Sciatic nerve (tissue), 2 donors: ENCODE data around the gene ROBO2. TPM values are rescaled to one million over a fixed set of nuclear protein-coding genes. Genes with fewer than 3 reads are reported as not detected.

Experiments
- ATAC-seq: fragments of 200-7000 bp; cut with Tn5 transposase; one replicate; pipeline ENCODE4 v1.9.1; 2020; ENCODE audit warnings: mild to moderate bottlenecking, moderate library complexity
- DNase-seq: peaks from one replicate; pipeline ENCODE4 v3.0.0-alpha.2; 2020; ENCODE audit warnings: low spot score
- intact Hi-C: fragments of 100-400 bp; cut with DNase I; formaldehyde crosslinking; loops from one replicate; pipeline ENCODE4 v1.14.2; 2022
- total RNA-seq: library from RNA; stranded (reverse); fragmentation: NEBNext Ultra II Directional; extraction: Animal tissue kit (Norgen Biotek cat#: 25700); gene quantifications from one replicate; pipeline ENCODE4 v1.2.1, GENCODE V29; 2021
- donor health status: DM: no; HTN: no; CAD: no.
- donor health status: DM: no; HTN: no; CAD: no.

ROBO2 gene
- total RNA-seq, 1 donor from 2014 or later, result 1.6 TPM

- intact Hi-C loops, result no loop called here
- no peak for ATAC-seq
- DNase-seq, result no peak
Measured at GRCh38 chr3:77571971-77572715, 532.2 kb downstream of the ROBO2 start.

- ATAC-seq, result no peak
- intact Hi-C loops, result no loop called here
- no peak for DNase-seq
Measured at GRCh38 chr3:77577264-77577663, 537.4 kb downstream of the ROBO2 start.

- DNase-seq, result no peak
- ATAC-seq, result no peak
- intact Hi-C loops, result no loop called here
Measured at GRCh38 chr3:77586216-77586615, 546.3 kb downstream of the ROBO2 start.

DNA sequence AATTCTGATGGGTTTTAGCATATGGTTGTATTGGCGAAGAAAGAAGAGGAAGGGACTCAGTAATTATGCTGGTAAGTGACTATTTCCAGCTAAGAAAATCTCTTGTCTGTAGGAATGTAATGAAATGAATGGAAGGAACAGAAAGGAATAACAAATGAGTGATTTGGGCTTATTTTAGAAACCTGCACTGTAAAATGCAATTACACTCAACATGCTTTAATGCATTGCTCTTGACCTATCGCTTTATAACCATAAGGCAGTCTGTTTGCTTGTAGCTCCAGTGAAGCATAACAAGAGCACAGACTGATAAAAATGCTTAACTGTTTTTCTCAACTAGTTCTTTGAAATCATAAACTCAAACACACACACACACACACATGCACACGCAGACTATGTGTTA lies 549.0 kb downstream of the ROBO2 start:
- intact Hi-C loops, result no loop called here
- ATAC-seq, result no peak
- no peak for DNase-seq

GRCh38 chr3:77590191-77590590 lies 550.3 kb downstream of the ROBO2 start:
- intact Hi-C loops, result no loop called here
- DNase-seq (no peak), ATAC-seq (no peak)

DNA sequence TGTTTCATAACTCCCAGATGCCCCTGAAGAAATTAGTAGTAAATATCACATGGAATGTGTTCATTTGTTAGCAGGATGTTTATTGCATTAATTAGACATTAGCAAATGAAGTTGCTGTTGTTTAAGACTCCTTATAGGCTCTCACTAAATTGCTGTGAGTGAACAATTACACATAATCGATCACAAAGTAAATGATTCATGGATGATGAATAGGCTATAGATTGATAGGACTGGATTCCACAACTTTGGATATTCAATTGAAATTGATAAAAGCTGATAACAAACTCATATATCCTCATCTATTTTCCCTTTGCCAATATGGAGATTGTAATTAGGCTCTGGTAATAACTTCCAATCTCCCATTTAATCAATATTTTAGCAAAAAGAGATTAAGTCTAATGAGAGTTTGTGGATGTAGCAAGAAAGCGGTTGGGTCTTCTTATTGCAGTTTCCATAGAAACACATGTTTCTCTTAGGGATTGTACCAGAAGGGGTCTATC lies 555.5 kb downstream of the ROBO2 start:
- no peak for ATAC-seq
- intact Hi-C loops, result no loop called here
- no peak for DNase-seq

GRCh38 chr3:77599948-77600347 lies 560.0 kb downstream of the ROBO2 start:
- no peak for DNase-seq
- intact Hi-C loops, result no loop called here
- no peak for ATAC-seq

DNA sequence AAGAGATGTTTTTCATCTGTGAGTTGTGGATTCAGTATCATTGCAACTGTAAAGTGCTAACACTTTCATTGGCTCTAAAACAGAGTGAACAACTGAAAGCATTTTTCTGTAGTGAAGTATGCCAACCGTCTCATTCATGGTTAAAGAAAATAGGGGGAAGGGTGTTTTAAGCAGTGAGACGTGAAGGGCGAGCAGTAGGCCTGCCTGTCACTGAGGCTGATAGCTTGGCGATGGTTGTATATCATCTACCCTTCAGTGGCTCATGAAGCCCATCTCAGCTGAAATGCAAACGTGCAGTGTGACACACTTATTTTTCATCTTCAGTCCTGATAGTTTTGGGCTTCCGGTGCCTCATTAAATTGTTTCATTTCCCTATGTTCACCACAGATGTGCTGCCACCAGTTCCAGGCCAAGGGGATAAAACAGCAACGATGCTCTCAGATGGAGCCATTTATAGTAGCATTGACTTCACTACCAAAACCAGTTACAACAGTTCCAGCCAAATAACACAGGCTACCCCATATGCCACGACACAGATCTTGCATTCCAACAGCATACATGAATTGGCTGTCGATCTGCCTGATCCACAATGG lies 562.0 kb downstream of the ROBO2 start:
- intact Hi-C loops, result no loop called here
- ATAC-seq (no peak), DNase-seq (no peak)

- intact Hi-C loops, result no loop called here
- DNase-seq (no peak), ATAC-seq (no peak)
Measured at GRCh38 chr3:77602722-77603121, 562.8 kb downstream of the ROBO2 start.

DNA sequence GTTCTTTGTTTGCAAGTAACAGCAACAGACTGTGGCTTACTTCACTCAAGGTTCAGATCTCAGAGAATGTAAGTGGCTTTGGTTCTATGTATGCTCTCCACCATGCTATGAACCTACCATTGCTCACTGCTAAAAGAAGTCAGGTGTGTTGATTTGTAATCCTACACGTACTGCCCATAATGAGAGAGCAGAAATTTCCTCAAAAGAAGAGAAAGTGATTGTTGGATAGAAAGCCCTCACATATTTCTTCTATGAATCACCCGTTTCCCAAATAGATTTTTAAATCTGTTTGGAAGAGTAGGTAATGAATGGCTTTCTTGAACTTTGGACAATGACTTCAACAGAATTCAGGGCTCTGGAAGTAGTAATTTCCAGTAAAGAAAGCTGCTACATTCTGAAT lies 565.4 kb downstream of the ROBO2 start:
- DNase-seq, result no peak

GRCh38 chr3:77605865-77606264 lies 566.0 kb downstream of the ROBO2 start:
- ATAC-seq (no peak), DNase-seq (no peak)
- intact Hi-C loops, result no loop called here

More for the DNA sequence above, 565.4 kb downstream of the ROBO2 start:
- ATAC-seq, result no peak
- intact Hi-C loops, result no loop called here

GRCh38 chr3:77606372-77606771 lies 566.5 kb downstream of the ROBO2 start:
- DNase-seq (no peak), ATAC-seq (no peak)

DNA sequence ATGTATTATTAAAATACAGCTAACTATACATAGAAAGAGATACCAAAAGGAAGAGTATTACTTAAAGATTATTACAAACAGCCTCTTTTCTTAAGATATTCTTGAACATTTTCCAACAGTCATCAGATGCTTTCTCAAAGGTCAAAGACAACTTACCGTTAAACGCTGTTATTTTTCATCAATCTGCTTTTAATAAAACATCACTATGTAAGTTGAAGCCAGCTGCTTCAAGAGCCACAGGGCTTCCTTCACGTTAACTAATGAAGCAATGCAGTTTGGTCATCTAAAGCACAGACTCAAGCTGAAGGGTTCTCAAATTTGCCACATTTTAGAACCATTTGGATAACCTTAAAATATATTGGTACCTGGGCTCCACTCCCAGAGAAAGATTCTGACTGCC lies 578.8 kb downstream of the ROBO2 start:
- intact Hi-C loops, result no loop called here
- DNase-seq, result no peak
- ATAC-seq, result no peak

More at GRCh38 chr3:77606372-77606771, 566.5 kb downstream of the ROBO2 start:
- intact Hi-C loops, result no loop called here

DNA sequence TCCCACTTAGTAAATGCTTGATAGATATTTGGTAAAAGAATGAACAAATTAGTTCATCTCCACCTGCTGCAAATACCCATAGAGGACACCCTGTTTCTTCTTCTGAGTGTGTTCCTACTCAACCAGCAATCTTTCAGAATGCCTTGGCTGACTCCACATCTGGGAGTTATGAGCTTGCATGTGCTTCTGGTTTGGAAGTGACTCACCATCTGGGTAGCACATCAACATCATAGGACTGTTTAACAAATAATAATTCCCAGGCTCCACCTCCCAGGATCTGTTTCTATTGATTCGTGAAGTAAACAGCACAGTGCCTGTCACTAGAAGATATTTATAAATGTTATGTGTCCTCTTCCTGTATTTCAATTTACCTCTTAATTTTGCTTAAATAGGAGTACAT lies 580.1 kb downstream of the ROBO2 start:
- DNase-seq (no peak), ATAC-seq (no peak)
- intact Hi-C loops, result no loop called here

DNA sequence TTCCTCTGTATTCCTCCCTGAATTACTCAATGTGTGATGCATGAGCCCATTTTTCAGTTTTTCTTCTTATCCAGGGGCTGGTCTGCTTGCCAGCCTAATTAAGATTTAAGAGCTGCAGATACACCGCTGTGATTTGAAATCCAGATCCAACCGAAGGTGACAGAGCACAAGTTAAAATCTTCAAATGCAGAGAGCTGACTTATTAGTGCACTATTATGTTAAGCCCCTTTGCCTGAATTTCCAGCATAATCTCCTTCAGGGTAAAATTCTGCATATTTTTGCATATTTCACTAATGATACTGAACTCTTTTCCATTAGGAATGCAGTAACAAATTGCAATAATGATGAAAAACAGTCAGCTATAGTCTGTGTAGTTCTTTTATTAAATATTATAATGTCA lies 583.6 kb downstream of the ROBO2 start:
- ATAC-seq (no peak), DNase-seq (no peak)
- intact Hi-C loops, result no loop called here

DNA sequence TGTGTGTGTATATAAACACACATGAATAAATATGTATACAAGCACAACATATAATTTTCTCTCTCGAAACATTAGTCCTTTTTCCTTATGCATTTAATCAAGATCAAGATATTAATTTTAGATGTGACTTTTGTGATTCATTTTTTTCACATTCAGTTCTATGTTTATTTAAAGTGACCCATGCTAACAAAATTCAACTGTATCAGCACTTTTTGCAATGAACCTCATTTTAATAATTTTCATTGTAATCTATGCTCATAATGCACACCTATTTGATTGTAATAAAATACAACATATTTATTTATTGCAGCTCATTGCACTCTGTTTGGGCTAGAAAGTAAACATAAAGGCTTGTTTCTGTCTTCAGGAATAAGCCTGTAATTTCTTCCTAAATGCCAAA lies 586.3 kb downstream of the ROBO2 start:
- intact Hi-C loops, result no loop called here
- no peak for ATAC-seq
- no peak for DNase-seq

DNA sequence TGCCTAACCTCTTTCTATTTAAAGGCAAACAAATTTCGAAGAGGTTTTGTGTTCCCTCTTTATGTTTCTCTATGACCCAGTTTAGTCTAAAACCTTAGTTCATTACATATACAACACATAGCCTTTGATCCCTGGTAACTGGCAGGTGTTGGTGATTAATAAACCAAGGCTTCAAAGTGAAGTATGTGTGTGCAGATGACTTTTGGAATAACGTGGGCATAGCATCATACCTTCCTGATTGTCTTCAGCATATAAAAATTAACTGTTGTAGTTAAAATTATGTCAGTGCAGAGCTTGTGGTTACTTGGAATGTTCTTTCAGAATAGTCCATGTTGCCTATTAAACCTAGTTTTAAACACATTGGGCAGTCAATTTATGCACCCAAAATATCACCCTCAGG lies 608.3 kb downstream of the ROBO2 start:
- intact Hi-C loops, result no loop called here
- no peak for DNase-seq

DNA sequence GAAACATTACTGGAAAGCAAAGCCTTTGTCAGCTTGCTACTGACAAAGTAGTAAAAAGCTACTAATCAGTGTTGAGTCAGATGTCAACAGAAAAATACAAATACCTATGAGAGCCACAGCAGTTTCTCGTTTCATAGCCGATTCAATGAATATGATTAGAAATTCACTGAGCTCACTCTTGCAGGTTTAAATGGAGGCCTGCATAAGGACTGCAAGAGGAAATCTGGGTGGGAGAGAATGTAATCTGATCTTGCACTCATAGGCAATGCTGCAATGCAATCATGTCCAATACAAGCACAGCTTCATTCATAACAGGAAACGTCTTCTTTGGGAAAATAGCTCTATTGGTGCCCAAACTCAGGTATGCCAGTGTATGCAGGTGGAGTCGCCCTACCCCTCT lies 608.8 kb downstream of the ROBO2 start:
- intact Hi-C loops, result no loop called here
- ATAC-seq, result no peak

More for the DNA sequence above, 608.3 kb downstream of the ROBO2 start:
- ATAC-seq, result no peak

GRCh38 chr3:77652624-77653023 lies 612.7 kb downstream of the ROBO2 start:
- ATAC-seq (no peak), DNase-seq (no peak)
- intact Hi-C loops, result no loop called here

More for the DNA sequence above, 608.8 kb downstream of the ROBO2 start:
- no peak for DNase-seq

DNA sequence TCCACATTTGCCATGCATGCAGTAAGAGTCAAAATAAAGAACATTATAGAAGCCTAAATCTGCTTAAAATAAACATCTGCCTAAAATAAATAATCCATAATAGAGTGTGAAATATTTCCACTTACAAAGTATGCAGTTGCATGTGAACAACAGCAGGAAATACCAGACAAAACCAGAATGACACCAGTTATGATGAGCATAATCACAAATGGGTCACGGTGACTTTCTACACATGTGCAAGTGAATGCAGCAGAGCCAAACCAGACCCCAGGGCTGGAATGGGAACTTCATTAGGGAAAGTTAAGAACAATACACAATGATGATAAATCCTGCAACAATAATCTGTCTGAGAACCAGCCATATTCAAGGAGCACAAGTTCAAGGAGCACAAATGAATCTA lies 615.5 kb downstream of the ROBO2 start:
- ATAC-seq, result no peak
- intact Hi-C loops, result no loop called here
- no peak for DNase-seq

DNA sequence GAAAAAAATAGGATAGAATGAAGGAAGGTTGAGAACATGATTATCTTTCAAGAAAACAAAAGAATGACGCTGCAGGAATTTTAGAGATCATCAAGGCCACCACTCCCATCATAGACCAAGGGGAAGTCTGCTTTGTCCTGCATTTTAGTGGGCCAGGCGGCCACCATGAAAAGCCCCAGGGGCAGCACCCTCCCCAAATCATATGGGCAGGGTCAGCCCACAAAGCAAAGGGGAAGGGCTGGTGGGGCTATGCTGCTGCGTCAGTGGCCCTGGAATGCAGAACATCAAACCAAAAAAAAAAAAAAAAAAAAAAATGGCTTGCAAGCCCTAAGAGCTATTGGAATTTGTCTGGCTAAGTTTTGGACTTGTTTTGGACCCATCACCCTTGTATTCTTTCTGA lies 620.8 kb downstream of the ROBO2 start:
- intact Hi-C loops, result no loop called here
- DNase-seq (no peak), ATAC-seq (no peak)
